ENCODE measurements around the gene VAV1. TPM values are rescaled to one million over a fixed set of nuclear protein-coding genes. Genes with fewer than 3 reads are reported as not detected.

The VAV1 gene
- total and polyA plus RNA-seq, 9 of the 15 experiments (the other 6 are each of a cell fraction or from before 2014, with no cell fraction given) = 0.46 to 20.1 (median 11.1) TPM

DNA sequence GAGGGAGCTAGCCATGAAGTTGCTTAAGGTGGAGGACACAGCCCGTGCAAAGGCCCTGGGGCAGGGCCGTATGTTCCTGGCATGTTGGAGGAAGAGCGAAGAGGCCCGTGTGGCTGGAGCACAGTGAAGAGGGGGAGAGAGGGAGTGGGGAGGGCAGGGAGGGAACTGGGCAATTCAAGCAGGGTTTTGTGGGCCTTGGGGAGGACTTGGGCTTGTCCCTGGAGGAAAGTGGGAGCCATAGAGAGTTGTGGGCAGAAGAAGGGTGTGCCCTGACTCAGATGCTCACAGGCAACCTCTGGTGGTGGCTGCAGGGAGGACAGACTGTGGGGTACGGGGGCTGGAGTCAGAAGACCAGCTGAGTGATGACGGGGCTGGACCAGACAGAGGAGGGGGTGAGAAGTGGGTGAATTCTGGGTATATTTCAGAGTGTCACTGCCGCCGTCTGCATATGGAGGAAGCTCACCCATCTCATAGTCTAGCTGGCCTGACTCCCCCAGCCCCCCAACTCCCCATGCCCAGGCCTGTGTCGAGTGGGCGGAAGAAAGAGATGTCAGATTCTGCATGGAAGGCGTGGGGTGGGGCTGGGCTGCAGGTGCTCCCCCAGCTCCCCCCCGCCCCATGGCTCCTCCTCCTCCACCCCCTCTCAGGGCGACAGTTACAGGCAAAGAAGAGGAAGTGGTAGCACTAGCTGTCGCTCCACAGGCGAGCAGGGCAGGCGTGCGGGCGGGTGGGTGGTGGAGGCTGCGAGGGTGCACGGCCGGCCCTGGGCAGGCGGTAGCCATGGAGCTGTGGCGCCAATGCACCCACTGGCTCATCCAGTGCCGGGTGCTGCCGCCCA is at the start of gene VAV1 (continued):
- TF ChIP-seq RNF219 (CRISPR knock-in tag; IDR thresholded peaks at IDR 0.05) (no peak), E2F6 (IDR thresholded peaks at IDR 0.05; ENCODE audit: borderline replicate concordance in 1 of 2, extremely low read depth in 1 of 2, insufficient read depth in 1 of 2, insufficient read length in 1 of 2, low read depth in 1 of 2, low read length in 1 of 2, poor library complexity in 1 of 2, severe bottlenecking in 1 of 2) (peak in 1 of 2 experiments; percentile 34), ZNF324 (CRISPR knock-in tag; IDR thresholded peaks at IDR 0.05) (no peak), ZBTB7A (IDR thresholded peaks at IDR 0.05; ENCODE audit: borderline replicate concordance, control insufficient read depth, low read depth, low read length) (0 out of 2 replicates have a peak, but pooled peaks have one; percentile 40), U2AF1 (optimal IDR thresholded peaks at IDR 0.05; ENCODE audit: low read depth, low read length) (no peak), ZNF512 (tag; IDR thresholded peaks at IDR 0.05) (peak; percentile 63), RBM25 (IDR thresholded peaks at IDR 0.05; ENCODE audit: low read depth, low read length, severe bottlenecking) (peak; percentile 84), RBM15 (IDR thresholded peaks at IDR 0.05; ENCODE audit: insufficient read depth, low read length) (no peak), FOSL1 (tag; conservative IDR thresholded peaks at IDR 0.05) (no peak), ARID3A (IDR thresholded peaks at IDR 0.05; ENCODE audit: borderline replicate concordance, low read depth, low read length) (no peak), BCL6 (CRISPR knock-in tag; IDR thresholded peaks at IDR 0.05) (no peak)
- TF ChIP-seq, protein P1, sequence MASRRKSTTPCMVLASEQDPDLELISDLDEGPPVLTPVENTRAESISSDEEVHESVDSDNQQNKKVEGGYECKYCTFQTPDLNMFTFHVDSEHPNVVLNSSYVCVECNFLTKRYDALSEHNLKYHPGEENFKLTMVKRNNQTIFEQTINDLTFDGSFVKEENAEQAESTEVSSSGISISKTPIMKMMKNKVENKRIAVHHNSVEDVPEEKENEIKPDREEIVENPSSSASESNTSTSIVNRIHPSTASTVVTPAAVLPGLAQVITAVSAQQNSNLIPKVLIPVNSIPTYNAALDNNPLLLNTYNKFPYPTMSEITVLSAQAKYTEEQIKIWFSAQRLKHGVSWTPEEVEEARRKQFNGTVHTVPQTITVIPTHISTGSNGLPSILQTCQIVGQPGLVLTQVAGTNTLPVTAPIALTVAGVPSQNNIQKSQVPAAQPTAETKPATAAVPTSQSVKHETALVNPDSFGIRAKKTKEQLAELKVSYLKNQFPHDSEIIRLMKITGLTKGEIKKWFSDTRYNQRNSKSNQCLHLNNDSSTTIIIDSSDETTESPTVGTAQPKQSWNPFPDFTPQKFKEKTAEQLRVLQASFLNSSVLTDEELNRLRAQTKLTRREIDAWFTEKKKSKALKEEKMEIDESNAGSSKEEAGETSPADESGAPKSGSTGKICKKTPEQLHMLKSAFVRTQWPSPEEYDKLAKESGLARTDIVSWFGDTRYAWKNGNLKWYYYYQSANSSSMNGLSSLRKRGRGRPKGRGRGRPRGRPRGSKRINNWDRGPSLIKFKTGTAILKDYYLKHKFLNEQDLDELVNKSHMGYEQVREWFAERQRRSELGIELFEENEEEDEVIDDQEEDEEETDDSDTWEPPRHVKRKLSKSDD (conservative IDR thresholded peaks at IDR 0.05; ENCODE audit: low read length) = no peak
- TF ChIP-seq, protein P2, sequence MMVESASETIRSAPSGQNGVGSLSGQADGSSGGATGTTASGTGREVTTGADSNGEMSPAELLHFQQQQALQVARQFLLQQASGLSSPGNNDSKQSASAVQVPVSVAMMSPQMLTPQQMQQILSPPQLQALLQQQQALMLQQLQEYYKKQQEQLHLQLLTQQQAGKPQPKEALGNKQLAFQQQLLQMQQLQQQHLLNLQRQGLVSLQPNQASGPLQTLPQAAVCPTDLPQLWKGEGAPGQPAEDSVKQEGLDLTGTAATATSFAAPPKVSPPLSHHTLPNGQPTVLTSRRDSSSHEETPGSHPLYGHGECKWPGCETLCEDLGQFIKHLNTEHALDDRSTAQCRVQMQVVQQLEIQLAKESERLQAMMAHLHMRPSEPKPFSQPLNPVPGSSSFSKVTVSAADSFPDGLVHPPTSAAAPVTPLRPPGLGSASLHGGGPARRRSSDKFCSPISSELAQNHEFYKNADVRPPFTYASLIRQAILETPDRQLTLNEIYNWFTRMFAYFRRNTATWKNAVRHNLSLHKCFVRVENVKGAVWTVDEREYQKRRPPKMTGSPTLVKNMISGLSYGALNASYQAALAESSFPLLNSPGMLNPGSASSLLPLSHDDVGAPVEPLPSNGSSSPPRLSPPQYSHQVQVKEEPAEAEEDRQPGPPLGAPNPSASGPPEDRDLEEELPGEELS (CRISPR knock-in tag; IDR thresholded peaks at IDR 0.05; ENCODE audit: borderline replicate concordance) = no peak

Data from K562 (cell line).